OCI-LY1 (cell line): ENCODE results near the gene LONRF3.

Experiments used
- H2AFZ ChIP-seq: fragments of 200-600 bp; sonication (generic), shearing (Covaris generic); 2 replicates; pipeline ENCODE4 v1.6.0; 2014; ENCODE audit warnings: antibody characterized with exemption, mild to moderate bottlenecking, low read length
- H3F3A ChIP-seq: fragments of 200-600 bp; sonication (generic), shearing (Covaris generic); 2 replicates; pipeline ENCODE4 v1.6.0; 2014; ENCODE audit warnings: mild to moderate bottlenecking, antibody characterized with exemption, low read length, moderate library complexity; ENCODE audit not compliant: insufficient read depth
- H3K27ac ChIP-seq: fragments of 200-600 bp; sonication (generic); 2 replicates; pipeline ENCODE4 v1.5.1; 2014; ENCODE audit warnings: low read length, mixed run types, mild to moderate bottlenecking, low read depth; ENCODE audit not compliant: poor library complexity, severe bottlenecking
- H3K27me3 ChIP-seq: fragments of 200-600 bp; sonication (generic); 2 replicates; pipeline ENCODE4 v1.6.0; 2014; ENCODE audit warnings: antibody characterized with exemption, mild to moderate bottlenecking, low read length, moderate library complexity; ENCODE audit not compliant: insufficient read depth
- H3K36me3 ChIP-seq: fragments of 200-600 bp; sonication (generic); 2 replicates; pipeline ENCODE4 v1.6.1; 2014; ENCODE audit warnings: mild to moderate bottlenecking, antibody characterized with exemption, low read length, moderate library complexity, mixed read lengths; ENCODE audit not compliant: insufficient read depth
- H3K4me1 ChIP-seq: fragments of 200-600 bp; sonication (generic); 2 replicates; pipeline ENCODE4 v1.5.1; 2014; ENCODE audit warnings: mild to moderate bottlenecking, low read length, moderate library complexity; ENCODE audit not compliant: insufficient read depth, severe bottlenecking
- H3K4me2 ChIP-seq: fragments of 200-600 bp; sonication (generic), shearing (Covaris generic); 2 replicates; pipeline ENCODE4 v1.6.1; 2014; ENCODE audit warnings: low read length
- H3K4me3 ChIP-seq: fragments of 200-600 bp; sonication (generic); 2 replicates; pipeline ENCODE4 v1.5.1; 2014; ENCODE audit warnings: low read length, low read depth, mild to moderate bottlenecking, mixed read lengths; ENCODE audit not compliant: poor library complexity, severe bottlenecking
- H3K79me2 ChIP-seq: fragments of 200-600 bp; shearing (Covaris generic); 2 replicates; pipeline ENCODE4 v1.6.1; 2016; ENCODE audit warnings: mixed run types, low read length, mixed read lengths; ENCODE audit not compliant: insufficient read depth
- H3K9ac ChIP-seq: fragments of 200-600 bp; sonication (generic), shearing (Covaris generic); 2 replicates; pipeline ENCODE4 v1.6.1; 2014; ENCODE audit warnings: mild to moderate bottlenecking, low read length, mixed read lengths
- H3K9me2 ChIP-seq: fragments of 200-600 bp; sonication (generic), shearing (Covaris generic); 2 replicates; pipeline ENCODE4 v1.6.1; 2014; ENCODE audit warnings: low read depth, mild to moderate bottlenecking, low read length, mixed read lengths
- H3K9me3 ChIP-seq: fragments of 200-600 bp; shearing (Covaris generic); 2 replicates; pipeline ENCODE4 v1.6.1; 2014; ENCODE audit warnings: low read length, mixed read lengths
- H4K20me1 ChIP-seq: fragments of 200-600 bp; sonication (generic), shearing (Covaris generic); 2 replicates; pipeline ENCODE4 v1.6.0; 2016; ENCODE audit warnings: mild to moderate bottlenecking, low read length; ENCODE audit not compliant: insufficient read depth
- CTCF ChIP-seq: fragments of 200-600 bp; sonication (generic), shearing (Covaris generic); IDR thresholded peaks from 2 replicates; pipeline ENCODE4 v1.5.1; 2017; ENCODE audit warnings: mild to moderate bottlenecking, antibody characterized with exemption, low read length, moderate library complexity, mixed read lengths
- EZH2 ChIP-seq: fragments of 200-600 bp; sonication (generic), shearing (Covaris generic); IDR thresholded peaks from 2 replicates; pipeline ENCODE4 v1.8.0; 2017; ENCODE audit warnings: borderline replicate concordance, mixed run types, mild to moderate bottlenecking, antibody characterized with exemption, low read length, moderate library complexity, mixed read lengths

Gene LONRF3

GRCh38 chrX:119008110-119008744 is 33.8 kb downstream of the LONRF3 start:
- H3K4me1 ChIP-seq = no peaks in the 10 kb centered on the region

DNA sequence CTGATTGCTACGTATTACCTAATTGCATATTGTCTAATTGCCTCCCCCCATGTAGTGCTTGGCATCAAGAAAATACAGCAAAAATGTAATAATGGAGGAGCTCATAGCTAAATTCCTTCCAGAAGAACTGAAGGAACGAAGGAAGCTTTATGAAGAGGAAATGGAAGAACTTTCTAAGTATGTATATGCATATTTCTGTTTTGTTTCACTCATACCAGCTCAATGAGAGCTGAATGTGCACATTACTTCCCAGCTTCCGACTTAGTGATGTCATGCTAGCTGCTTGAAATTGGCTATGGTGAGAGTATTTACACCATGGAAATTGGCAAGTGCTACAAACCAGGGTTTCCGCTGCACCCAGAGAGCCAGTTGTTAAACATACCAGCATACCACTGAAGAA is 34.7 kb downstream of the LONRF3 start:
- Histone ChIP-seq H3K27me3 (no peaks in the 10 kb centered on the region), H2AFZ (no peak overlapping the region), H3K9me2 (no peaks in the 10 kb centered on the region), H3K27ac (no peak overlapping the region), H3K79me2 (no peaks in the 10 kb centered on the region), H3K4me2 (no peak overlapping the region), H3K9me3 (no peaks in the 10 kb centered on the region), H3F3A (no peaks in the 10 kb centered on the region), H3K9ac (no peak overlapping the region), H3K36me3 (peaks cover 47% of the 10 kb centered on the region), H4K20me1 (no peaks in the 10 kb centered on the region), H3K4me1 (no peaks in the 10 kb centered on the region), H3K4me3 (no peak overlapping the region)
- TF ChIP-seq CTCF (no peak), EZH2 (no peak)

More at GRCh38 chrX:119008110-119008744, 33.8 kb downstream of the LONRF3 start:
- Histone ChIP-seq H3K9me2 (no peaks in the 10 kb centered on the region), H3K4me2 (no peak overlapping the region), H3K9ac (no peak overlapping the region), H3K27me3 (no peaks in the 10 kb centered on the region), H3K4me3 (no peak overlapping the region), H3F3A (no peaks in the 10 kb centered on the region), H3K9me3 (no peaks in the 10 kb centered on the region), H4K20me1 (no peaks in the 10 kb centered on the region), H3K79me2 (no peaks in the 10 kb centered on the region), H3K36me3 (peaks cover 42% of the 10 kb centered on the region), H2AFZ (no peak overlapping the region), H3K27ac (no peak overlapping the region)
- TF ChIP-seq EZH2 (no peak), CTCF (peak; percentile 56)

- Histone ChIP-seq H3K79me2 (no peaks in the 10 kb centered on the region), H3K9me3 (no peaks in the 10 kb centered on the region), H3F3A (no peaks in the 10 kb centered on the region), H3K27me3 (no peaks in the 10 kb centered on the region), H3K4me2 (no peak overlapping the region), H3K4me3 (no peak overlapping the region), H3K36me3 (peaks cover 58% of the 10 kb centered on the region), H3K4me1 (peaks cover 9% of the 10 kb centered on the region), H3K9me2 (no peaks in the 10 kb centered on the region), H2AFZ (no peak overlapping the region), H4K20me1 (no peaks in the 10 kb centered on the region), H3K9ac (no peak overlapping the region), H3K27ac (no peak overlapping the region)
- TF ChIP-seq EZH2 (no peak), CTCF (no peak)
Measured at GRCh38 chrX:119010491-119010890, 36.1 kb downstream of the LONRF3 start.
